MM.1S (cell line): ENCODE measurements around the gene MSH4.
"Not testable (repeated sequence)": the region's sequence is repeated elsewhere in the genome, so short reads cannot be mapped to it uniquely, and the experiment has no call there.

Source experiments
- DNase-seq: peaks from one replicate; pipeline ENCODE4 v3.0.0-alpha.2; 2015
- H2AFZ ChIP-seq: fragments of 300-600 bp; sonication (generic); 2 replicates; pipeline ENCODE4 v1.6.0; 2016; ENCODE audit warnings: antibody characterized with exemption, low read length
- H3F3A ChIP-seq: fragments of 300-600 bp; sonication (generic); 2 replicates; pipeline ENCODE4 v1.6.1; 2016; ENCODE audit warnings: mild to moderate bottlenecking, antibody characterized with exemption, low read length, moderate library complexity, mixed read lengths; ENCODE audit not compliant: insufficient read depth
- H3K27ac ChIP-seq: fragments of 300-600 bp; sonication (generic); 2 replicates; pipeline ENCODE4 v1.5.1; 2016; ENCODE audit warnings: mild to moderate bottlenecking, low read length
- H3K27me3 ChIP-seq: fragments of 300-600 bp; sonication (generic); replicated peaks from 2 replicates; pipeline ENCODE4 v1.6.0; 2016; ENCODE audit warnings: low read length; ENCODE audit not compliant: insufficient read depth
- H3K36me3 ChIP-seq: fragments of 300-600 bp; sonication (generic); replicated peaks from 2 replicates; pipeline ENCODE4 v1.6.1; 2016; ENCODE audit warnings: mild to moderate bottlenecking, low read length, mixed read lengths; ENCODE audit not compliant: insufficient read depth
- H3K4me1 ChIP-seq: fragments of 300-600 bp; sonication (generic); 2 replicates; pipeline ENCODE4 v1.6.1; 2016; ENCODE audit warnings: low read length, mixed read lengths
- H3K4me2 ChIP-seq: fragments of 300-600 bp; sonication (generic); 2 replicates; pipeline ENCODE4 v1.6.0; 2016; ENCODE audit warnings: low read depth, low read length
- H3K4me3 ChIP-seq: fragments of 300-600 bp; sonication (generic); 2 replicates; pipeline ENCODE4 v1.5.1; 2016; ENCODE audit warnings: low read length, mixed read lengths
- H3K79me2 ChIP-seq: fragments of 300-600 bp; sonication (generic); 2 replicates; pipeline ENCODE4 v1.6.1; 2016; ENCODE audit warnings: mixed run types, low read length, mixed read lengths
- H3K9ac ChIP-seq: fragments of 300-600 bp; sonication (generic); 2 replicates; pipeline ENCODE4 v1.6.1; 2016; ENCODE audit warnings: low read length, mixed read lengths
- H3K9me2 ChIP-seq: fragments of 300-600 bp; sonication (generic); replicated peaks from 2 replicates; pipeline ENCODE4 v1.6.1; 2016; ENCODE audit warnings: mild to moderate bottlenecking, low read length, mixed read lengths; ENCODE audit not compliant: insufficient read depth
- H3K9me3 ChIP-seq: fragments of 300-600 bp; sonication (generic); replicated peaks from 2 replicates; pipeline ENCODE4 v1.6.1; 2016; ENCODE audit warnings: mild to moderate bottlenecking, low read length, mixed read lengths; ENCODE audit not compliant: insufficient read depth
- H4K20me1 ChIP-seq: fragments of 300-600 bp; sonication (generic); 2 replicates; pipeline ENCODE4 v1.6.1; 2016; ENCODE audit warnings: mild to moderate bottlenecking, low read length, moderate library complexity, mixed read lengths; ENCODE audit not compliant: insufficient read depth
- CTCF ChIP-seq: fragments of 300-600 bp; sonication (generic); IDR thresholded peaks from 2 replicates; pipeline ENCODE4 v1.5.1; 2016; ENCODE audit warnings: antibody characterized with exemption, low read length, mixed read lengths
- EZH2 ChIP-seq: fragments of 300-600 bp; sonication (generic); optimal IDR thresholded peaks from 2 replicates; pipeline ENCODE3; 2017; ENCODE audit warnings: low read depth, mild to moderate bottlenecking, antibody characterized with exemption, low read length, mixed read lengths
- EZH2phosphoT487 ChIP-seq: fragments of 300-600 bp; sonication (generic); IDR thresholded peaks from 2 replicates; pipeline ENCODE4 v1.6.1; 2018; ENCODE audit warnings: antibody characterized with exemption, low read length

MSH4 gene

DNA sequence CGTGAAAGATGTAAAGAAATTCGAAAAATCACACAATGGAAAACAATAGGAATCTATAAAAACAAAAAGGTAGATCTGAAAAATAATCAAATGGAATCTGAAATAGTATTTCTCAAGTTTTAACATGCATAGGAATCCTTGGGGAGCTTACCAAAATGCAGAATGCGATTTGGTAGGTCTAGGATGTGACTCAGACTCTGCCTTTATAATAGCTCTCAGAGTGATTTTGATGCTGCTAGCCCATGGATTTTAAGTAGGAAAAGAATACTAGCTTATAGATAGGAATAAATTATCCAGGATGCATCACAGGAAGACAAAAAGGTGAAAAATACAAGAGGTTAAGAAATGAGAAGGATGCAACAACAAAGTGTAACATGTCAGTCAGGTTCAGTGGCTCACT lies 24.7 kb upstream of the MSH4 start:
- Histone ChIP-seq H3K79me2 (no peaks in the 10 kb centered on the region), H2AFZ (no peak overlapping the region), H3F3A (no peaks in the 10 kb centered on the region), H3K36me3 (no peaks in the 10 kb centered on the region), H3K9ac (no peak overlapping the region), H3K4me3 (no peak overlapping the region), H3K9me3 (no peaks in the 10 kb centered on the region), H3K27me3 (no peaks in the 10 kb centered on the region), H3K9me2 (no peaks in the 10 kb centered on the region), H4K20me1 (no peaks in the 10 kb centered on the region), H3K4me1 (no peaks in the 10 kb centered on the region), H3K4me2 (no peak overlapping the region), H3K27ac (no peak overlapping the region)
- TF ChIP-seq EZH2phosphoT487 (no peak), EZH2 (no peak), CTCF (no peak)
- DNase-seq, result no peak

- H3K27me3 ChIP-seq, H3K9me2 ChIP-seq, H3K9me3 ChIP-seq, H4K20me1 ChIP-seq, H3K4me2 ChIP-seq, H3K79me2 ChIP-seq, DNase-seq, H3K9ac ChIP-seq, H3K36me3 ChIP-seq, H3K4me1 ChIP-seq, H3K27ac ChIP-seq, H3K4me3 ChIP-seq, H3F3A ChIP-seq, H2AFZ ChIP-seq: not testable (repeated sequence)
Observed at GRCh38 chr1:75777812-75778211, 18.9 kb upstream of the MSH4 start.

GRCh38 chr1:75778694-75779093 lies 18.0 kb upstream of the MSH4 start:
- not testable (repeated sequence) for H4K20me1 ChIP-seq, H3K27me3 ChIP-seq, H3K9ac ChIP-seq, H3K27ac ChIP-seq, H2AFZ ChIP-seq, DNase-seq, H3K79me2 ChIP-seq, H3K9me3 ChIP-seq, H3K4me2 ChIP-seq, H3K9me2 ChIP-seq, H3F3A ChIP-seq, H3K4me3 ChIP-seq, H3K36me3 ChIP-seq, H3K4me1 ChIP-seq

DNA sequence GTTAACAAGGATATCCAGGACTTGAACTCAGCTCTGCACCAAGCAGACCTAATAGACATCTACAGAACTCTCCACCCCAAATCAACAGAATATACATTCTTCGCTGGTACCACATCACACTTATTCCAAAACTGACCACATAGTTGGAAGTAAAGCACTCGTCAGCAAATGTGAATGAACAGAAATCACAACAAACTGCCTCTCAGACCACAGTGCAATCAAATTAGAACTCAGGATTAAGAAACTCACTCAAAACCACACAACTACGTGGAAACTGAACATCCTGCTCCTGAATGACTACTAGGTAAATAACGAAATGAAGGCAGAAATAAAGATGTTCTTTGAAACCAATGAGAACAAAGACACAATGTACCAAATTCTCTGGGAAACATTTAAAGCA lies 16.5 kb upstream of the MSH4 start:
- not testable (repeated sequence) for H3K36me3 ChIP-seq, H4K20me1 ChIP-seq, H3K27me3 ChIP-seq, H2AFZ ChIP-seq, H3K9me2 ChIP-seq, H3K4me3 ChIP-seq, H3K27ac ChIP-seq, H3F3A ChIP-seq, H3K4me1 ChIP-seq, H3K9me3 ChIP-seq, DNase-seq, H3K4me2 ChIP-seq, H3K9ac ChIP-seq, H3K79me2 ChIP-seq

GRCh38 chr1:75783920-75784319 lies 12.8 kb upstream of the MSH4 start:
- H3K27me3 ChIP-seq, H3K36me3 ChIP-seq, H3K4me1 ChIP-seq, H3K9me2 ChIP-seq, H3K9me3 ChIP-seq, DNase-seq: not testable (repeated sequence)
- Histone ChIP-seq H4K20me1 (peaks cover 18% of the 10 kb centered on the region), H3K4me3 (peak overlapping the region; percentile 88), H3K27ac (peak overlapping the region; percentile 91; the same call in 1 of the 2 replicates), H3K79me2 (peaks cover 30% of the 10 kb centered on the region), H3K9ac (peak overlapping the region; percentile 84; the same call in 1 of the 2 replicates), H3F3A (peaks cover 32% of the 10 kb centered on the region), H3K4me2 (peak overlapping the region; percentile 93; the same call in 1 of the 2 replicates), H2AFZ (peak overlapping the region; percentile 89; the same call in 1 of the 2 replicates)
